Raji (cell line): Measurements from ENCODE around the gene PCDHGC5.

ENCODE experiments used
- POLR2A ChIP-seq: IDR thresholded peaks from 2 replicates; pipeline ENCODE4 v1.6.1; 2011; ENCODE audit warnings: low read depth, low read length, control low read depth; ENCODE audit not compliant: insufficient read depth

Gene PCDHGC5

DNA sequence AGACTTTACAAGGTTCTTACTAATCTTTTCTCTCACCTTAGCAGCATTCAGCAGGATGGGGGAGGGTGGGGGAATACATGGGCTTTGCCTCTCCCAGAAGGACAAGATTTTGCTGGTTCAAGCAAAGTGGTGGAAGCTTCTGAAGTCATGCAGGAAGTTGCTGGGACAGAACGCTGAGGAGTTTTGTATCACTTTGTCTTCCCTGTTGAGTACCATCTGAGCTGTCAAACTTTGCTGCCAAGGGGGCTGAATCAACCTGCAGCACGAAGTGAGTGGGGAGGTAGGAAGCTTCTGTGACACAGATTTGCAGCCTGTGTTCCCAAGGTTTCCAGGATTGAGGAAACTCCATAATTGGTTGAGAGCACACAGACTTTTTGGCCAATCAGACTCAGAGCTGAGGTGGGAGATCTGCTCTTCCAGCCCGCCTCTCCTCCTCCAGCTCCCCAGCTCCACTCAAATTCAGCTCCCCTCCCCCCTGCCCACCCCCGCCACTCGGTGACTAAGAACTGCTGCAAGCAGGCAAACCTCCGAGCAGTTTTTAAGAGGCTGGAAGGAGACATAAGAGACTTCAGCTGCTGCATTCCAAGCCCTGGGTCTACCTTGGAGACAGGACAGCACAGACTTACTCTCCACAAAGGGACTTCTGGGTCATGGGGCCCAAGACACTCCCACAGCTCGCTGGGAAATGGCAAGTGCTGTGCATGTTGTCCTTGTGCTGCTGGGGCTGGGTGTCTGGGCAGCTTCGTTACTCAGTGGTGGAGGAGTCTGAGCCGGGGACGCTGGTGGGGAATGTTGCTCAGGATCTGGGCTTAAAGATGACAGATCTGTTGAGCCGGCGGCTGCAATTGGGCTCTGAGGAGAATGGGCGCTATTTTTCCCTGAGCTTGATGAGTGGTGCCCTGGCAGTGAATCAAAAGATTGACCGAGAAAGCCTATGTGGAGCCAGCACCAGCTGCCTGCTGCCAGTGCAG, at the start of gene PCDHGC5:
TSS of gene PCDHGC5 (plus strand) at position 491 of the 971 bp plus-strand sequence. CDS start at position 651, 160 bp downstream.
- no peak for TF ChIP-seq POLR2A

GRCh38 chr5:141439411-141440141, 49.3 kb upstream of the PCDHGC5 start:
- TF ChIP-seq POLR2A, result no peak

- no peak for TF ChIP-seq POLR2A
Measured at GRCh38 chr5:141440341-141440740, 48.5 kb upstream of the PCDHGC5 start.

GRCh38 chr5:141441571-141442170, 47.2 kb upstream of the PCDHGC5 start:
- TF ChIP-seq POLR2A, result no peak

DNA sequence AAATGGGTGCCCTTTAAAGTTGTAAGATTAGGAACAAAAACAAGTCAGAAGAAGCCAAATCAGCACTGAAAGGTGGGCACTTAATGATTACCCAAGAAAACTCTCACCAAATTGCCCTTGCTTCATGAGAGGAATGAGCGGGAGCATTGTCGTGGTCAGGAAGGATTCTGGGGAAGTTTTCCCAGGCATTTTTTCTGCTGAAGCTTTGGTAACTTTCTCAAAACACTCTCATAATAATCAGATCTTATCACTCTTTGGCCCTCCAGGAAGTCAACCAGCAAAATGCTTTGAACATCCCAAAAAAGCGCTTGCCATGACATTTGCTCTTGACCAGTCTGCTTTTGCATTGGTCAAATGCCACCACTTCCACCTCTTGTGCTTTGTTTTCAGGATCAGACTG, 23.5 kb upstream of the PCDHGC5 start:
- no peak for TF ChIP-seq POLR2A

DNA sequence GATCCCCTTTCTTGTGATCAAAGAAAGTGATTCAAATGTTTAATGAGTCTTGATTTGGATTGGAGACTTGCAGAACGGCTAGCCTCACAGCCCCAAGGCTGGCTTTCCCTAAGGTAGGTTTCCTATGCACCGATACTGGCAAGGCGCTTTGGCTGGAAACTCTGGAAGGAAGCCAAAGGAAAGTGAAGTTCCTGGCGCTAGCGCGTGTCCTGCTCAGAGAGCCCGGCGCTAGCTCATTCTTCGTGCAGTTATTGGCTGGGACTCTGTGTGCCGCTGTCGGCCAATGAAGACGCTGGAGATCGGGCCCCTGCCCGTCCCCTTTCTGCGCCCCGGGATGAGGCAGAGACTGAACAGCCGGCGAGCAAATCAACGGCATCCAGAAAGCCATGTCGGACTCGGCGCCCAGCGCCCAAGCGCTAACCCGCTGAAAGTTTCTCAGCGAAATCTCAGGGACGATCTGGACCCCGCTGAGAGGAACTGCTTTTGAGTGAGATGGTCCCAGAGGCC, 13.2 kb upstream of the PCDHGC5 start, which contains the start of gene PCDHGC3:
TSS of gene PCDHGC3 (plus strand) at position 342 of the 507 bp plus-strand sequence. CDS start at position 493, 151 bp downstream.
- peak; percentile 52; the same call in 1 of the 2 replicates for TF ChIP-seq POLR2A

GRCh38 chr5:141476132-141476911, 12.6 kb upstream of the PCDHGC5 start:
- no peak for TF ChIP-seq POLR2A

DNA sequence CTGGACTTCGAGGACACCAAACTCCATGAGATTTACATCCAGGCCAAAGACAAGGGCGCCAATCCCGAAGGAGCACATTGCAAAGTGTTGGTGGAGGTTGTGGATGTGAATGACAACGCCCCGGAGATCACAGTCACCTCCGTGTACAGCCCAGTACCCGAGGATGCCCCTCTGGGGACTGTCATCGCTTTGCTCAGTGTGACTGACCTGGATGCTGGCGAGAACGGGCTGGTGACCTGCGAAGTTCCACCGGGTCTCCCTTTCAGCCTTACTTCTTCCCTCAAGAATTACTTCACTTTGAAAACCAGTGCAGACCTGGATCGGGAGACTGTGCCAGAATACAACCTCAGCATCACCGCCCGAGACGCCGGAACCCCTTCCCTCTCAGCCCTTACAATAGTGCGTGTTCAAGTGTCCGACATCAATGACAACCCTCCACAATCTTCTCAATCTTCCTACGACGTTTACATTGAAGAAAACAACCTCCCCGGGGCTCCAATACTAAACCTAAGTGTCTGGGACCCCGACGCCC, 11.8 kb upstream of the PCDHGC5 start:
- TF ChIP-seq POLR2A, result no peak

DNA sequence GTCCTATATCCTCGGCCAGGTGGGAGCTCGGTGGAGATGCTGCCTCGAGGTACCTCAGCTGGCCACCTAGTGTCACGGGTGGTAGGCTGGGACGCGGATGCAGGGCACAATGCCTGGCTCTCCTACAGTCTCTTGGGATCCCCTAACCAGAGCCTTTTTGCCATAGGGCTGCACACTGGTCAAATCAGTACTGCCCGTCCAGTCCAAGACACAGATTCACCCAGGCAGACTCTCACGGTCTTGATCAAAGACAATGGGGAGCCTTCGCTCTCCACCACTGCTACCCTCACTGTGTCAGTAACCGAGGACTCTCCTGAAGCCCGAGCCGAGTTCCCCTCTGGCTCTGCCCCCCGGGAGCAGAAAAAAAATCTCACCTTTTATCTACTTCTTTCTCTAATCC, 11.1 kb upstream of the PCDHGC5 start:
- TF ChIP-seq POLR2A, result no peak

DNA sequence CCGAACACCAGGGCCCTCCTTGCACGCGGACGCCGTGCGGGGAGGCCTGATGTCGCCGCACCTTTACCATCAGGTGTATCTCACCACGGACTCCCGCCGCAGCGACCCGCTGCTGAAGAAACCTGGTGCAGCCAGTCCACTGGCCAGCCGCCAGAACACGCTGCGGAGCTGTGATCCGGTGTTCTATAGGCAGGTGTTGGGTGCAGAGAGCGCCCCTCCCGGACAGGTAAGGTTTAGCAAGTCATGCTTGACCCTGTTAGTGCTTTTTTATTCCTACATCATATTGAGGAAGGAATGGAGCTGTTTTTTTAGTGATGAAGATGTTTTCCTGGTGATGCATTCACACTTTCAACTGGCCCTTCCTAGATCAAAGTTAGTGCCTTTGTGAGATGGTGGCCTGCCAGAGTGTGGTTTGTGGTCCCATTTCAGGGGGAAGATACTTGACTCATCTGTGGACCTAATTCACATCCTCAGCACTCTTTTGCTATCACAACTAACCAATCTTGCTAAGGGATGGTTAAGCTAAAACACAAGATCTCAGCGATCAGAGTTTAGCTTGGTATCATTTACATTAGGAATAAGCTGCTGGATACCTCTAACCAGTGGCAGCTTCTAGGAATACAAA, 10.4 kb upstream of the PCDHGC5 start:
- no peak for TF ChIP-seq POLR2A

DNA sequence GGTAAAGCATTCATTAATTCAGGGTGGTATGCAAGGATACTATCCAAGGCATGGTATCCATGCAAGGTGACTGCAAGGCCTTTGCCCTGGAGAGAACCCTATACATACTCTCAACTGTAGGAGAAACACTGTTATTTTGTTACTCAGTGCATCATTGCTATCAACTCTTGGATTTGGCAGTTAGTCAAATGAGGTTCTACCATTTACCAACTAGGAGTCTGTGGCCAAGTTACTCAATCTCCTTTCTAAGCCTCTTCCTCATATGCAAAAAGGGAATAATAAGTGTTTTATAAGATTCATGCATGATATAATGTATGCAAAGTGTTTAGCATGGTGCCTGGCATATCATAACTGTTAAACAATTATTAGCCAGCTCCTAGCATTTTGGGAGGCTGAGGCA, 9.1 kb upstream of the PCDHGC5 start:
- peak; percentile 50; the same call in 1 of the 2 replicates for TF ChIP-seq POLR2A

- TF ChIP-seq POLR2A, result no peak
Measured at GRCh38 chr5:141483902-141484301, 5.0 kb upstream of the PCDHGC5 start.

DNA sequence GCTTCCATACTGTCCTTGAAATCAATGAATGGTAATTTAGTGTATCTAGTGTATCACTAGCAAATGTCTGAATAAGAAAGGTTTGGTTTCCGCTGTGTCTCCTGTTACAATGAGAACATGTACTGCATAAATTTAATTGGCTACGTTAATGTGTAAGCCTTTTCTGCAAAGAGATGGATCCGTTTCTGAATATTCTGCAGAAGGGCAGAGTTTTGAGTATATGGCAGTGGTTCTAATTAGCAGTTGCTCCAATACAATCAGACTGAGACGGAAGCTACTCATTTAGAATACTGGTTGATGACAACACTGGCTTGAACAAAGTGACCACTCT, 4.6 kb upstream of the PCDHGC5 start:
- no peak for TF ChIP-seq POLR2A
